Activated CD8-positive, alpha-beta memory T cell treated with anti-CD3 and anti-CD28 coated beads, Interleukin-2, amount 50 U/mL, for 1 hour (primary cell): ENCODE results near the gene NDUFV3.
"Not testable (repeated sequence)": the region's sequence is repeated elsewhere in the genome, so short reads cannot be mapped to it uniquely, and the experiment has no call there.

ENCODE experiments used
- DNase-seq: peaks from one replicate; pipeline ENCODE4 v3.0.0-alpha.2; 2020; ENCODE audit errors: extremely low read depth

The NDUFV3 gene

GRCh38 chr21:42936360-42936759, 43.3 kb downstream of the NDUFV3 start:
- not testable (repeated sequence) for DNase-seq

DNA sequence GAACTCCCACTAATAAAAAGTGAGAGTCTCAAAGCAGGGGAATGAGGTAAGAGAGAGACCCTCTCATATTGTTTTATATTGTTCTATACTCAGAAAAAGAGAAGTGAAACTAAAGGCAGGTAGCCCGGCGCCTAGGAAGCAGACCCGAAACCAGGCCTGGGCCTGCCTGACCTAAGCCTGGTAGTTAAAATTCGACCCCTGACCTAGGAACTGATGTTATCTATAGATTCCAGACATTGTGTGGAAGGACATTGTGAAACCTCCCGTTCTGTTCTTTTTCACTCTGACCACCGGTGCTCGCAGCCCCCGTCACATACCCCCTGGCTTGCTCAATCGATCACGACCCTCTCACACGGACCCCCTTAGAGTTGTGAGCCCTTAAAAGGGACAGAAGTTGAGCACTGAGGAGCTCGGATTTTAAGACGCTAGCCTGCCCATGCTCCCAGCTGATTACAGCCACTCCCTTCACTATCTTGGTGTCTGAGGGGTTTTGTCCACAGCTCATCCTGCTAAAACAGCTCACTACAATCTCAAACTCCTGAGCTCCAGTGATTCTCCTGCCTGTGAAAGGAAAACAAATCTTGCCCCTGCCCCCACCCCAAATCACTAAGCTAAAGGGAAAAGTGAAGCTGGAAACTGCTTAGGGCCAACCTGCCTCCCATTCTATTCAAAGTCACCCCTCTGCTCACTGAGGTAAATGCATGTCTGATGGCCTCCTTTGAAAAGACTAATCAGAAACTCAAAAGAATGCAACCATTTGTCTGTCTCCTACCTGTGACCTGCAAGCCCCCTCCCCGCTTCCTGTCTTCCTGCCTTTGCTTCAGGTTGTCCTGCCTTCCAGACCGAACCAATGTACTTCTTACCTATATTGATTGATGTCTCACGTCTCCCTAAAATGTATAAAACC, 44.2 kb downstream of the NDUFV3 start:
- not testable (repeated sequence) for DNase-seq

- DNase-seq = no peak
These were observed 45.0 kb downstream of the NDUFV3 start for GRCh38 chr21:42937960-42938605.

GRCh38 chr21:42938606-42938995, 45.5 kb downstream of the NDUFV3 start:
- DNase-seq = not testable (repeated sequence)

DNA sequence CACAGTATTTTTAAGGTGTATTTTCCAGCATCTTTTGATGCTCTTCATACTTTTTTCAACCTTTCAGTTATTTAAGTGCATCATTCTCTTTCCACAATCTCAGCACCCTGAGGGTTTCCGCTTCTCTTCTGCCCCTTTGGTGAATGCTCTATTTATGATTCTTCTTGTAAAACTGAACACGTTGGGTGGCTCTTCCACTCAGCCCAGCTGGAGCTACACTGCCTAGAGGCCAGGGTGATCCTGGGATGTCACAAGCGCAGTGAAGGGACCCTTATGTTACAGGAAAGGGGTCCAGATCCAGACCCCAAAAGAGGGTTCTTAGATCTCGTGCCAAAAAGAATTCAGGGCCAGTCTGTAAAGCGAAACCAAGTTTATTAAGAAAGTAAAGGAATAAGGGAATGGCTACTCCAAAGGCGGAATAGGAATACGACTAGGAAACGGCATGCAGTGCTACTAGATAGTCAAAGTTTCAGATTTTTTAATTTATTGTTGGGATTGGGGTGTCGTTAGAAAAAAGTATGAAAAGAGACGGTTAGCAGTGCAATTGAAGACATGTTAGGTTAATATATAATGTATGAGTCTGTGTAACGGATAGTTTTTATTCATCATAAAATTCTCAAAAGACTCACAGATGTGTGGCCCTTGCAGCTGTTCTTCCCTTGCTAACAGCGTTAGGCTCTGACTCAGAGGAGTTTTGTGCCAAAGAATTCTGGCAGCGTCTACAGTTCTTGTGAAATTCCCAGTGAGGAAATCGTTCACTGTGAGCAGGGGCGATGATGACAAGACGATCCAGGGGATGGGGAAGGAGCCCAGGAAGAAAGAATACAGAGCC, 46.7 kb downstream of the NDUFV3 start:
- DNase-seq = no peak

DNA sequence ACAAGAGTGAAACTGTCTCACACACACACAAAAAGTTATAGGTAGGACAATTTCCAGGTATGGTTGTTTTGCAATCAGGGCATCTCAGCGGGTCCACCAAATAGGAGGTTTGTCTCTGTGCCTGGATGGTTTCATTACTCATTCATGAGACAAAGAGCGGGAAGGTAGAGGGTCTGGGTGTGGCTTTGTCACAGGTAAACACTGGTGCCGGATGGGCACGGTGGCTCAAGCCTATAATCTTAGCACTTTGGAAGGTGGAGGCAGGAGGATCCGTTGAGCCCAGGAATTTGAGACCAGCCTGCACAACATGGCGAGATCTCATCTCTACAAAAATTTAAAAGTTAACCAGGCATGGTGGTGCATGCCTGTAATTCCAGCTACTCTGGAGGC, 48.6 kb downstream of the NDUFV3 start:
- no peak for DNase-seq

DNA sequence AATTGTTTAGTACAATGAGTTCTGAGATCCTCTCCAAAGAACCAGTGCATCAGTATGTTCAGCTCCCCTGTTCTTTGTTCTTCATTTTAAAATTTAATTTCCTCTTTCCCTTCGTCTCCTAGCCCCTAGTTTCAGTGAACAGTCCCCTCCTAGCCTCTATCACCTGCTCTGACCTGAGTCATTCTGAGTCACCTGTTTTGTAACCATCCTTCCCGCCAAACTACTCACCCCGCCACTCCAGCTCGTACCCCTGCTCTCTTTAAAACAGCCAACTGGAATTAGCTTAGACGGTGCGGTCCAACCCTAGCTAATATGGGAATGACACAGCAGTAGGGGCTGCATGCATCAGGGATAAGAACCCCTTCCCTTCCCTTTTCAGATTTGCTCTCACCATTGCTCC, 49.1 kb downstream of the NDUFV3 start:
- DNase-seq = no peak

- DNase-seq = not testable (repeated sequence)
These were observed 56.1 kb downstream of the NDUFV3 start for GRCh38 chr21:42949094-42949755.

DNA sequence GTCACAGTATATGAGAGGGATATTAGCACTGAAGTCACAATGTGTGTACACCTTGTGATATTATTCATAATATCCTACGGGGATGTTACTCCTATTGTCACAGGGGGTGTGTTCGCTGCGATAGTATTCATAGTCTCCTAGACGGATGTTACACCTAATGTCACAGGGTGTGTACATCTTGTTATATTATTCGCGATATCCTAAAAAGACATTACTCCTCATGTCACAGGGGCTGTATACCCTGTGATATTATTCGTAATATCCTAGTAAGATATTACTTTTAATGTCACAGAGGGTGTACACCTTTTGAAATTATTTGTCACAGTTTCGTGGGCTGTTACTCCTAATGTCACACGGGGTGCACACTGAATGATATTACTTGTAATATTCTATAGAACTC, 58.1 kb downstream of the NDUFV3 start:
- not testable (repeated sequence) for DNase-seq

DNA sequence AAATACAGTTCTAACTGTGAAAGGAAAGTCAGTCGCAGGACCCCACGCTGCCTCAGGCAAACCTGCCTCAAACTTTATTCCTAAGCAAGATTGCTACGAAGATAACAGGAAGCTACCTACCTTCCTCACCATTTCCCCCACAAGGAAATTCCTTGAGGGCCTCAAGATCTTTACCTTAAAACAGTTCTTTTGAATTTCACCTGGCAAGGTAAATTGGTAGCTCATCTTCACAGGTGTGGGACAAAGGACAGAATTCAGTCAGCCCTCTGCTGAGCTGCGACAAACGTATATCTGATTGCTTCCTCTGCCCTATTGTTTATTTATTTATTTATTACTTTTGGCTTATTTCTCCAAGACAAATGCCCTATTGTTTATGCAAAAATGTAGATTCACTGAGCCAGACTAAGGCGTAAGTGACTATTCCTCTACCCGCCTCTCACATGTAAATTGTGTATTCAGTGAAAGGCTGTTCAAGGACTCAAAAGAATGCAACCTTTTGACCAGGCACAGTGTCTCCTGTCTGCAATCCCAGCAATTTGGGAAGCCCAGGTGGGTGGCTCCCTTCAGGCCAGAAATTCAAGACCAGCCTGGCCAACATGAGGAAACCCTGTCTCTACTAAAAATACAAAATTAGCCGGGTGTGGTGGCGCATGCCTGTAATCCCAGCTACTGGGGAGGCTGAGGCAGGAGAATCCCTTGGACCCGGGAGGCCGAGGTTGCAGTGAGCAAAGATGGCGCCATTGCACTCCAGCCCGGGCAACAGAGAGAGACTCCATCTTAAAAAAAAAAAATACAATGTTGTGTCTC, 63.9 kb downstream of the NDUFV3 start:
- DNase-seq = no peak

DNA sequence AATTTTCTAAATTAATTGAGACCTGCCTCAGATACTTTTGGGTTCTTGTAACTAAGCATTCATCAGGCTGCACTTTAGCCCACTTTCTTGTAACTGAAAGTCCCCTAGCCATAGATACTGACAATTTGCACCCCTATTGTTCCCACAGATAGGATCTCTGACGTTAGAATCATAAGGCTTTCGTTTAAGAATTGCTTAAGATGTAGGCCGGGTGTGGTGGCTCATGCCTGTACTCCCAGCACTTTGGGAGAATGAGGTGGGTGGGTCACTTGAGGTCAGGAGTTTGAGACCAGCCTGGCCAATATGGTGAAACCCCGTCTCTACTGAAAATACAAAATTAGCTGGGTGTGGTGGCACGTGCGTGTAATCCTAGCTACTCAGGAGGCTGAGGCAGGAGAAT, 65.0 kb downstream of the NDUFV3 start:
- DNase-seq = not testable (repeated sequence)

DNA sequence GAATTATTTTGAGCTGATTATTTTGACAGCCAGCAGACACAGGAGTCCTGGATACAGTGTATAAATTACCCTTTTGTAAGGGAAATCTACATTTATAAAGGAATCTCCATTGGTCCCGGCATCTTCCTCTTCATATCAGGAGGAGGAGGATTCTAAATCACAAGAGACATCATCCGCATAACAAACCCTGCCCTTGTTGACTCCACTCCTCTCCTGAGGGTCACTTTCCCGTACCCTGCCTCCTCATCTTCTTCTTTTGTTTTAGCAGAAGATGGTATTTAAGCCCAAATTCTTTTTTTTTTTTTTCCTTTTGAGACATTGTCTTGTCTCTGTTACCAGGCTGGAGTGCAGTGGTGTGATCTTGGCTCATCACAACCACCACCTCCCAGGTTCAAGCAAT, 66.6 kb downstream of the NDUFV3 start:
- no peak for DNase-seq

- no peak for DNase-seq
These were observed 69.4 kb downstream of the NDUFV3 start for GRCh38 chr21:42962380-42963007.
